ENCODE data around the gene TOPORS. TPM values are rescaled to one million over a fixed set of nuclear protein-coding genes. Genes with fewer than 3 reads are reported as not detected.

TOPORS gene
- total RNA-seq, 2 donors from 2014 or later: 11.8 to 30.8 TPM

DNA sequence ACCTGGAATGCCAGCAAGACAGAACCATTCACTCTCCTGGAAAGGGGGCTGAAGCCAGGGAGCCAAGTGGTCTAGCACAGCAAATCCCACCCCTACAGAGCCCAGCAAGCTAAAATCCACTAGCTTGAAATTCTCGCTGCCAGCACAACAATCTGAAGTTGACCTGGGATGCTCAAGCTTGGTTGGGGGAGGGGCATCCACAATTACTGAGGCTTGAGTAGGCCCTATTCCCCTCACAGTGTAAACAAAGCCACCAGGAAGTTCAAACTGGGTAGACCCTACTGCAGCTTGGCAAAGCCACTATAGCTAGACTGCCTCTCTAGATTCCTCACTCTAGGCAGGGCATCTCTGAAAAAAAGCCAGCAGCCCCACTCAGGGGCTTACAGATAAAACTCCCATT is 43.7 kb downstream of the TOPORS start:
- Histone ChIP-seq H3K27ac (no peak overlapping the region), H3K4me1 (ENCODE audit: control insufficient read depth in 1 of 2, low read depth in 2 of 2) (peaks cover 0 to 5% of the 10 kb centered on the region in 2 donors), H3K36me3 (no peaks in the 10 kb centered on the region), H3K9me3 (no peaks in the 10 kb centered on the region), H3K4me3 (no peak overlapping the region), H3K27me3 (replicated peaks; ENCODE audit: insufficient read depth) (no peaks in the 10 kb centered on the region)
- DNase-seq (ENCODE audit: low spot score): no peak
- TF ChIP-seq, protein P1, sequence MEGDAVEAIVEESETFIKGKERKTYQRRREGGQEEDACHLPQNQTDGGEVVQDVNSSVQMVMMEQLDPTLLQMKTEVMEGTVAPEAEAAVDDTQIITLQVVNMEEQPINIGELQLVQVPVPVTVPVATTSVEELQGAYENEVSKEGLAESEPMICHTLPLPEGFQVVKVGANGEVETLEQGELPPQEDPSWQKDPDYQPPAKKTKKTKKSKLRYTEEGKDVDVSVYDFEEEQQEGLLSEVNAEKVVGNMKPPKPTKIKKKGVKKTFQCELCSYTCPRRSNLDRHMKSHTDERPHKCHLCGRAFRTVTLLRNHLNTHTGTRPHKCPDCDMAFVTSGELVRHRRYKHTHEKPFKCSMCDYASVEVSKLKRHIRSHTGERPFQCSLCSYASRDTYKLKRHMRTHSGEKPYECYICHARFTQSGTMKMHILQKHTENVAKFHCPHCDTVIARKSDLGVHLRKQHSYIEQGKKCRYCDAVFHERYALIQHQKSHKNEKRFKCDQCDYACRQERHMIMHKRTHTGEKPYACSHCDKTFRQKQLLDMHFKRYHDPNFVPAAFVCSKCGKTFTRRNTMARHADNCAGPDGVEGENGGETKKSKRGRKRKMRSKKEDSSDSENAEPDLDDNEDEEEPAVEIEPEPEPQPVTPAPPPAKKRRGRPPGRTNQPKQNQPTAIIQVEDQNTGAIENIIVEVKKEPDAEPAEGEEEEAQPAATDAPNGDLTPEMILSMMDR (IDR thresholded peaks at IDR 0.05): no peak
- no peak for ATAC-seq (ENCODE audit: insufficient number of reproducible peaks, low FRiP score, low read depth)

DNA sequence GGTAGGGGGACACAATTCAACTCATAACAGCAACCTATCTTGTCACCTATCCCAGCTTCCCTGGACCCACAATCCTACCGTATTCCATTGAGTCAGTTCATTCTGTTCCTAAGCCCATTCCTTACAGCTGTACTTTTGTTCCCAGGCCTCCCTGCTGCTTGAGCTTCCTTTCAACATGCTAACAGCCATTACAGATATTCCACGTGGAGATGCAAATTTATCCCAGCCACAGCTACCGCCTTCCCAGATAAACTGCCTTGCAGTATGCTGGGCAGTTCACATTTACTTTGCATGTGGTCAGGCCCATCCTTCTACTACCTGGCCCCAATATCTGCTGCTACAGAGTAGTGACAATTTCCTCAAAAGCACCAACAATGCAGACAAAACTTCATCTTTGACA is 49.4 kb downstream of the TOPORS start:
- no peak for ATAC-seq (ENCODE audit: insufficient number of reproducible peaks, low FRiP score, low read depth)
- no peak for DNase-seq (ENCODE audit: low spot score)
- H3K27me3 ChIP-seq (replicated peaks; ENCODE audit: insufficient read depth): no peaks in the 10 kb centered on the region

DNA sequence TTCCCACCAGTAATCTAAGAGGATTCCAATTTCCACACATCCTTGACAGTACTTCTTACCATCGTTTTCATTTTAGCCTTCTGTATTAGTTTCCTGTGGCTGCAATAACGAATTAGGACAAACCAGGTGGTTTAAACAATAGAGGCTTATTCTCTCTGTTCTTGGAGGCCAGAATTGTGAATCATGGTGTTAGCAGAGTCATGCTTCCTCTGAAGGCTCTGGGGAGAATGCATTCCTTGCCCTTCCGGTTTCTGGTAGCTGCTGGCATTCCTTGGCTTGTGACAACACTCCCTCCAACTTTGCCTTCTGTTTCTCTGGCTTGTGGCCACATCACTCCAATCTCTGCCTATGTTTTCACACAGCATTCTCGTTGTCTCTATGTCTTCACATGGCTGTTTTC is 49.9 kb downstream of the TOPORS start:
- Histone ChIP-seq H3K27me3 (replicated peaks; ENCODE audit: insufficient read depth) (no peaks in the 10 kb centered on the region), H3K9me3 (no peaks in the 10 kb centered on the region), H3K36me3 (peaks cover 11% of the 10 kb centered on the region), H3K4me1 (ENCODE audit: control insufficient read depth in 1 of 2, low read depth in 2 of 2) (no peaks in the 10 kb centered on the region), H3K4me3 (no peak overlapping the region), H3K27ac (no peak overlapping the region)
- TF ChIP-seq, protein P1 (IDR thresholded peaks at IDR 0.05): no peak
- no peak for ATAC-seq (ENCODE audit: insufficient number of reproducible peaks, low FRiP score, low read depth)
- DNase-seq (ENCODE audit: low spot score): no peak

More for the DNA sequence above, 49.4 kb downstream of the TOPORS start:
- Histone ChIP-seq H3K9me3 (no peaks in the 10 kb centered on the region), H3K36me3 (peaks cover 7% of the 10 kb centered on the region), H3K27ac (no peak overlapping the region), H3K4me1 (ENCODE audit: control insufficient read depth in 1 of 2, low read depth in 2 of 2) (no peaks in the 10 kb centered on the region), H3K4me3 (no peak overlapping the region)
- TF ChIP-seq, protein P1 (IDR thresholded peaks at IDR 0.05): no peak

DNA sequence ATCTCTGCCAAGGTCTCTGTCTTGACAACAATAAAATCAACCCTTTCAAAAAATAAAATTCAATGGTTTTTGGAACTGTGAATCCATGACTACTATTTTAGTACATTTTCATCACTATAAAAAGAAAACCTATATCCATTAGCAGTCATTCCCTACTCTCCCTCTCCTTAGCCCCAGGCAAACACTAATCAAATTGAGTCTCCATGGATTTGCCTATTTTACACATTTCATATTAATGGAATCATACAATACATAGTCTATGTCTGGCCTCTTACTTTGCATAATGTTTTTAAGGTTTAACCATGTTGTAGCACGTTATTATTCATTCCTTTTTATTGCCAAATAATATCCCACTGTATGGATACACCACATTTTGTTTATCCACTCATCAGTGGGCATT is 50.5 kb downstream of the TOPORS start:
- no peak for ATAC-seq (ENCODE audit: insufficient number of reproducible peaks, low FRiP score, low read depth)
- no peak for DNase-seq (ENCODE audit: low spot score)
- Histone ChIP-seq H3K36me3 (peaks cover 11% of the 10 kb centered on the region), H3K27ac (no peak overlapping the region), H3K9me3 (no peaks in the 10 kb centered on the region), H3K4me1 (ENCODE audit: control insufficient read depth in 1 of 2, low read depth in 2 of 2) (no peaks in the 10 kb centered on the region), H3K27me3 (replicated peaks; ENCODE audit: insufficient read depth) (no peaks in the 10 kb centered on the region), H3K4me3 (no peak overlapping the region)
- TF ChIP-seq, protein P1 (IDR thresholded peaks at IDR 0.05): no peak

DNA sequence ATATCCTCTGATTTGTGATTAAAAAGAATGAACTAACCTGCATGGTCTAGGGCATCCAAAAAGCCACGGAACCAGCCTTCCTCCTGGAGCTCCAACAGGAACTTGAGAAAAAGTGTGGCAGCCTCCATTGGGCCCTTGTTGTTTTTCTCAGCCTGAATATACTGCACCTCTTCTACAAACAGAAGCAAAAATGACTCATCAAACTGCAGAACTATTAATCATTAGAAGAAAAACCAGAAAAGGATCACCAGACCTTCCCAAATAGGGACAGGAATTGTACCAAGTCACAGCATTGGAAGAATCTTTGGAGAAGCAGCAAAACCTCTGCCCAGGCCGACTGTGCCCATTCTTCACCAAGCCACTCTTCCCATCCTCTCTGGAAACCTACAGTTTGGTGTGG is 51.6 kb downstream of the TOPORS start:
- ATAC-seq (ENCODE audit: insufficient number of reproducible peaks, low FRiP score, low read depth) (no peak), DNase-seq (ENCODE audit: low spot score) (no peak)
- no peak overlapping the region for H3K27ac ChIP-seq
- no peaks in the 10 kb centered on the region for H3K4me1 ChIP-seq (ENCODE audit: control insufficient read depth in 1 of 2, low read depth in 2 of 2)
- no peaks in the 10 kb centered on the region for H3K9me3 ChIP-seq
- no peak overlapping the region for H3K4me3 ChIP-seq
- TF ChIP-seq, protein P1 (IDR thresholded peaks at IDR 0.05): no peak
- H3K27me3 ChIP-seq (replicated peaks; ENCODE audit: insufficient read depth): no peaks in the 10 kb centered on the region
- H3K36me3 ChIP-seq: peaks cover 11% of the 10 kb centered on the region

All from thoracic aorta (tissue), 2 donors.